K562 (cell line): ENCODE data around the gene SAMD8. TPM values are rescaled to one million over a fixed set of nuclear protein-coding genes. Genes with fewer than 3 reads are reported as not detected.

Experiments
- ATAC-seq: fragments of 200-7000 bp; cut with Tn5 transposase; 3 replicates; pipeline ENCODE4 v1.9.1; 2020; ENCODE audit warnings: moderate library complexity
- BruUV-seq: library from RNA; stranded (reverse); fragments of 400-500 nt; replicated peaks from 2 replicates; lab custom pipeline; 2021; lab: Mats Ljungman, UMichigan
- CTCF ChIA-PET: fragments of 300-600 bp; formaldehyde crosslinking; extraction: SDS; loops from one replicate; lab custom pipeline; 2021; ENCODE audit warnings: low intra/inter-chr PET ratio; lab: Yijun Ruan, JAX
- POLR2A ChIA-PET: fragments of 300-600, 350-650 bp; sonication (Branson Sonifier 250); formaldehyde crosslinking; extraction: SDS; loops from one replicate; lab custom pipeline; 2021; ENCODE audit warnings: antibody characterized with exemption, inconsistent platforms; lab: Yijun Ruan, JAX
- DNase-seq, 4 experiments: peaks; one replicate each; pipeline versions ENCODE4 v3.0.0 to v3.0.0-alpha.2; 2011 to 2018; ENCODE audit warnings: low spot score in 3 of 4, mixed read lengths in 3 of 4; ENCODE audit errors: extremely low read depth in 1 of 4
- FAIRE-seq: peaks from 2 replicates; lab custom pipeline; 2011; peaks lifted over from hg19 to GRCh38; lab: Jason Lieb, UNC
- H2AFZ ChIP-seq: 2 replicates; pipeline ENCODE4 v1.6.0; 2011; ENCODE audit warnings: low read depth, low read length, control low read depth, inconsistent platforms
- H3K27ac ChIP-seq: fragments of 200-600 bp; 3 replicates; pipeline ENCODE4 v1.8.0; 2011; ENCODE audit warnings: low read depth, mild to moderate bottlenecking, control low read depth, inconsistent platforms, low read length, moderate library complexity, mixed read lengths; ENCODE audit errors: extremely low read depth
- H3K27me3 ChIP-seq, 2 experiments: fragments of 300-600 bp in 1 of 2; 2 replicates in 1 of 2; 3 replicates in 1 of 2; pipeline versions ENCODE4 v1.6.0 to v1.8.0; 2011; ENCODE audit warnings: inconsistent platforms in 2 of 2, low read length in 2 of 2, mild to moderate bottlenecking in 1 of 2, mixed read lengths in 1 of 2, moderate library complexity in 1 of 2; ENCODE audit not compliant: control insufficient read depth in 2 of 2, insufficient read depth in 2 of 2
- H3K36me3 ChIP-seq: fragments of 300-600 bp; 3 replicates; pipeline ENCODE4 v1.8.0; 2011; ENCODE audit warnings: mild to moderate bottlenecking, low read length, inconsistent platforms; ENCODE audit not compliant: control insufficient read depth, insufficient read depth
- H3K4me1 ChIP-seq, 2 experiments: fragments of 200-600 bp in 1 of 2; replicated peaks in 1 of 2; 2 replicates in 1 of 2; 3 replicates in 1 of 2; pipeline versions ENCODE4 v1.5.1 to v1.8.0; 2011; ENCODE audit warnings: inconsistent platforms in 2 of 2, low read length in 2 of 2, mild to moderate bottlenecking in 1 of 2, mixed read lengths in 1 of 2, moderate library complexity in 1 of 2; ENCODE audit not compliant: control insufficient read depth in 2 of 2, insufficient read depth in 2 of 2
- H3K4me2 ChIP-seq: 2 replicates; pipeline ENCODE4 v1.6.1; 2011; ENCODE audit warnings: low read length, control low read depth, inconsistent platforms, mixed read lengths; ENCODE audit not compliant: insufficient read depth
- H3K4me3 ChIP-seq: fragments of 200-600 bp; sonication (generic), shearing (Covaris generic); 2 replicates; pipeline ENCODE4 v1.5.1; 2016; ENCODE audit warnings: control low read depth, inconsistent platforms
- H3K79me2 ChIP-seq: fragments of 200-600 bp; 3 replicates; pipeline ENCODE4 v1.8.0; 2011; ENCODE audit warnings: low read length, inconsistent platforms; ENCODE audit not compliant: control insufficient read depth, insufficient read depth
- H3K9ac ChIP-seq, 2 experiments: 2 replicates each; pipeline versions ENCODE4 v1.6.0 to v1.6.1; 2011; ENCODE audit warnings: low read depth in 2 of 2, low read length in 2 of 2, control low read depth in 1 of 2, inconsistent platforms in 1 of 2, mild to moderate bottlenecking in 1 of 2, mixed read lengths in 1 of 2; ENCODE audit not compliant: insufficient read depth in 1 of 2
- H3K9me1 ChIP-seq: one replicate; pipeline ENCODE4 v1.6.0; 2011; ENCODE audit warnings: inconsistent platforms, mild to moderate bottlenecking, low read length, moderate library complexity; ENCODE audit not compliant: control insufficient read depth, insufficient read depth
- H3K9me3 ChIP-seq: replicated peaks from 2 replicates; pipeline ENCODE4 v1.5.1; 2011; ENCODE audit warnings: low read depth, low read length, inconsistent platforms; ENCODE audit not compliant: control insufficient read depth, insufficient read depth
- H4K20me1 ChIP-seq: replicated peaks from 2 replicates; pipeline ENCODE4 v1.6.1; 2011; ENCODE audit warnings: low read length, inconsistent platforms, mixed read lengths; ENCODE audit not compliant: control insufficient read depth, insufficient read depth
- CBFA2T3 ChIP-seq: fragments of 450-650 bp; IDR thresholded peaks from 2 replicates; pipeline ENCODE4 v1.6.1; 2017
- CBX3 ChIP-seq, 2 experiments: IDR thresholded peaks; 1 replicate in 1 of 2; 2 replicates in 1 of 2; pipeline ENCODE4 v1.6.1; 2012; ENCODE audit warnings: inconsistent platforms in 2 of 2, low read length in 2 of 2, borderline replicate concordance in 1 of 2, control low read depth in 1 of 2
- POU5F1 ChIP-seq: fragments of 150-350 bp; IDR thresholded peaks from 2 replicates; pipeline ENCODE4 v1.6.1; 2014; ENCODE audit warnings: borderline replicate concordance, low read length, low read depth, mild to moderate bottlenecking; ENCODE audit not compliant: partially characterized antibody
- RAD51 ChIP-seq: fragments of 450-650 bp; IDR thresholded peaks from 2 replicates; pipeline ENCODE4 v1.7.1; 2016; ENCODE audit warnings: low read depth, mild to moderate bottlenecking, borderline replicate concordance
- SMAD1 ChIP-seq: fragments of 150-350 bp; IDR thresholded peaks from 2 replicates; pipeline ENCODE4 v1.6.1; 2014; ENCODE audit warnings: low read length, low read depth; ENCODE audit not compliant: partially characterized antibody
- SPI1 ChIP-seq: IDR thresholded peaks from 2 replicates; pipeline ENCODE4 v1.6.1; 2011; ENCODE audit warnings: low read depth, low read length, control low read depth, borderline replicate concordance
- USF1 ChIP-seq: sonication (generic); formaldehyde crosslinking; IDR thresholded peaks from 2 replicates; pipeline ENCODE4 v1.9.0; 2022; ENCODE audit warnings: mild to moderate bottlenecking, missing genetic modification reagents
- USF2 ChIP-seq: sonication (generic); formaldehyde crosslinking; IDR thresholded peaks from 2 replicates; pipeline ENCODE4 v1.5.0; 2020; ENCODE audit warnings: missing genetic modification reagents
- ZNF277 ChIP-seq: fragments of 250-450 bp; sonication (Bioruptor Pico); IDR thresholded peaks from 2 replicates; pipeline ENCODE4 v1.8.0; 2022; ENCODE audit warnings: inconsistent platforms, mild to moderate bottlenecking, moderate library complexity, borderline replicate concordance
- ZNF280A ChIP-seq: fragments of 450-650 bp; IDR thresholded peaks from 2 replicates; pipeline ENCODE4 v1.6.1; 2018; ENCODE audit warnings: mild to moderate bottlenecking, low read depth; ENCODE audit not compliant: partially characterized antibody
- WGBS: fragments of 100-300 bp; shearing (Covaris generic); methylation state at CpG from one replicate; pipeline ENCODE4 v1.1.6; 2016; ENCODE audit warnings: low coverage, mixed read lengths; ENCODE audit not compliant: insufficient coverage; ENCODE audit errors: missing lambda C conversion rate; 5-methylcytosine and 5-hydroxymethylcytosine counted together
- in situ Hi-C: fragments of 300-500 bp; cut with MboI; formaldehyde crosslinking; loops from 4 replicates; pipeline ENCODE4 v1.15.0; 2018; ENCODE audit warnings: inconsistent platforms, mixed read lengths
- intact Hi-C: fragments of 100-400 bp; cut with micrococcal nuclease; formaldehyde crosslinking; loops from 2 replicates; pipeline ENCODE4 v1.14.2; 2022
- polyA plus RNA-seq, 8 experiments: library from polyadenylated mRNA; depleted of rRNA in 4 of 8; stranded (reverse) in 5 of 8; unstranded in 3 of 8; fragments of >200 nt; fragmentation: Nextera tagmentation in 2 of 8; fragmentation: Illumina TruSeq in 1 of 8; extraction: Ambion mirVana in 2 of 8; extraction: Trizol in 1 of 8; gene quantifications; 2 replicates each; pipeline versions ENCODE4 v1.2.1 to v1.2.3, GENCODE V29; 2011 to 2014; ENCODE audit warnings: inconsistent platforms in 1 of 8, missing spikeins in 1 of 8
- total RNA-seq, 7 experiments: library from RNA; depleted of rRNA in 6 of 7; stranded (reverse); fragments of >200 nt in 6 of 7; fragmentation: Illumina TruSeq in 2 of 7; extraction: Trizol in 2 of 7; gene quantifications; 2 replicates each; pipeline versions ENCODE4 v1.2.1 to v1.2.3, GENCODE V29; 2011 to 2021; ENCODE audit warnings: low replicate concordance in 1 of 7

Gene SAMD8
- total and polyA plus RNA-seq, 9 of the 15 experiments (the other 6 are each of a cell fraction or from before 2014, with no cell fraction given) = 2.7 to 16.1 (median 6.2) TPM

DNA sequence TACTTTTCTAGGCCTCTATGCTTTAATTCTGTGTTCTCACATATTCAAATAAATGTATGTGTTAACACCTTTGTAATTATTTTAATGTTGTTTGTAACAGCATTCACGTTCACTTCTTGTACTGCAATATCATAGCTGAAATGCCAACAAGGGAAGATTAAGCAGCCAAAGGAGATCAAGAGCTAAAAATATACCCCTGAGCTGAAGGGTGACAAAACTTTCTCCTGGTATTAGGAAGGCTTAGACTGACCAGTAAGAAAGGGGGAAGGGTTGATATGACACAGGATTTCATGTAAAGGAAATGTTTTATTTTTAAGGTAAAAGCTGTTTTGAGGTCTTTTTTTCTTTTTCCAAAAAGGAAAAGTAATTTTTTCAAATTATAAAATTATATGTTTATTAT lies 58.8 kb downstream of the SAMD8 start:
- H4K20me1 ChIP-seq = no peaks in the 10 kb centered on the region
- no peak overlapping the region for H3K27ac ChIP-seq
- 25% methylated on average over 1 of the region's 1 CpG for WGBS
- no peak overlapping the region for H3K4me3 ChIP-seq
- peaks cover 0 to 5% of the 10 kb centered on the region in 2 experiments; a peak in 2 of 5 replicates for H3K4me1 ChIP-seq
- ATAC-seq = no peak
- BruUV-seq = no TSS peak
- H3K9me3 ChIP-seq = no peaks in the 10 kb centered on the region
- TF ChIP-seq POU5F1 = no peak
- H3K9me1 ChIP-seq = no peaks in the 10 kb centered on the region
- H3K79me2 ChIP-seq = no peaks in the 10 kb centered on the region
- ChIA-PET CTCF (no interaction called here), POLR2A (interaction anchor here (0.6 kb wide), 2 partner anchors 10 to 17 kb away, joined by 3 read pairs; no protein-coding TSS in a partner anchor)
- in situ Hi-C loops = no loop called here
- no peak for FAIRE-seq
- H2AFZ ChIP-seq = no peak overlapping the region
- H3K4me2 ChIP-seq = no peak overlapping the region
- no peak for DNase-seq
- no peak overlapping the region for H3K9ac ChIP-seq
- no peaks in the 10 kb centered on the region; the same call in 2 of the 3 replicates for H3K36me3 ChIP-seq
- no peaks in the 10 kb centered on the region for H3K27me3 ChIP-seq
- intact Hi-C loops = no loop called here

GRCh38 chr10:75175046-75175445 lies 63.6 kb downstream of the SAMD8 start:
- H3K27ac ChIP-seq = peak overlapping the region; percentile 9; the same call in 1 of the 3 replicates
- no peaks in the 10 kb centered on the region for H4K20me1 ChIP-seq
- BruUV-seq = no TSS peak
- ATAC-seq (peak; percentile 49; the same call in 1 of the 3 replicates), DNase-seq (peak in 1 of 4 experiments; percentile 14), FAIRE-seq (no peak)
- in situ Hi-C loops (no loop called here), intact Hi-C loops (no loop called here)
- peaks cover 0 to 5% of the 10 kb centered on the region in 2 experiments; a peak in 2 of 5 replicates for H3K4me1 ChIP-seq
- ChIA-PET CTCF (no interaction called here), POLR2A (no interaction called here)
- H3K4me3 ChIP-seq = no peak overlapping the region
- no peaks in the 10 kb centered on the region for H3K9me1 ChIP-seq
- 61% methylated on average over 2 of the region's 2 CpGs for WGBS
- no peak overlapping the region for H3K4me2 ChIP-seq
- no peaks in the 10 kb centered on the region for H3K79me2 ChIP-seq
- TF ChIP-seq CBFA2T3 (no peak), ZNF277 (CRISPR knock-in tag) (no peak), SPI1 (peak; percentile 58; the same call in 1 of the 2 replicates), ZNF280A (no peak), USF1 (peak; percentile 68; the same call in 1 of the 2 replicates), RAD51 (peak; percentile 69), CBX3 (IDR thresholded peaks at IDR 0.05; ENCODE audit: borderline replicate concordance in 1 of 2, low read length in 2 of 2) (no peak), SMAD1 (no peak), USF2 (peak; percentile 65)
- no peaks in the 10 kb centered on the region for H3K9me3 ChIP-seq
- no peak overlapping the region for H3K9ac ChIP-seq
- peaks cover 15% of the 10 kb centered on the region for H3K36me3 ChIP-seq
- H3K27me3 ChIP-seq = no peaks in the 10 kb centered on the region
- peak overlapping the region; percentile 20 for H2AFZ ChIP-seq
